ENCODE results near the gene NDOR1.

DNA sequence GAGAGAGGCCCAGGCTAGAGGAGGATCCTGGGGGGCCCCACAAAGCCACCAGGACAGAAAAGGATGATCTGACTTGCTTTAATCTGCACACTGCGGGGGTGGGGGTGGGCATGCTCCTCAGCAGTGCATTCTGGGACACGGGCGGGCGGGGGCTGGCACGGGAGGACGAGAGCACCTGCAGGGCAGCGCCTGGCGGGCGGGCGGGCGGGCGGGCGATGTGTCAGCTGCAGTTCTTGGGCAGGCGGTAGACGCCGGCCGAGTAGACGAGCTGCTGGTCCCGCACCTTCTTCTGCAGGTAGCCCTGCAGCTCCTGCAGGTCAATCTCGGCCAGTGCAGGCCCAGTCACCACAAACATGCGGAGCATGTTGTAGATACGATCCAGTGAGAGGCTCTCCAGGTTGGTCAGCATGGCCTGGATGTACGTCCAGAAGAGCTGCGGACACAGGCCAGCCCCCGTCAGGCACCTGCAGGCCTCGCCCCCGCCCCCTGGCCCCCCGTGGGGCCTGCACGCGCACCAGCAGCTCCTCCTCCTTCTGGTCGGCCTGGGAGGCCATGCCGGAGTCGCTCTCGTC, 30.7 kb upstream of the NDOR1 start:
- TF ChIP-seq CTCF (IDR thresholded peaks at IDR 0.05) (no peak), POLR2A (IDR thresholded peaks at IDR 0.05) (no peak)

Data from thyroid gland (tissue), 4 donors.